Heart left ventricle (tissue), 16 donors: ENCODE data around the gene TNFAIP3. TPM values are rescaled to one million over a fixed set of nuclear protein-coding genes. Genes with fewer than 3 reads are reported as not detected.
A peak's percentile ranks its signal among the peaks of the same experiment; 100 is the strongest.
"Not testable (repeated sequence)": the region's sequence is repeated elsewhere in the genome, so short reads cannot be mapped to it uniquely, and the experiment has no call there.

ENCODE experiments used
- ATAC-seq, 4 donors: fragments of 200-7000 bp; cut with Tn5 transposase; one replicate each; pipeline ENCODE4 v1.9.1; 2020 to 2022; ENCODE audit warnings: moderate library complexity in 4 of 4, mild to moderate bottlenecking in 3 of 4, moderate number of reproducible peaks in 1 of 4
- DNase-seq, 5 donors: peaks; one replicate each; pipeline ENCODE4 v3.0.0-alpha.2; 2020
- H3K27ac ChIP-seq, 12 donors: fragments of 200-600 bp; sonication (generic) in 4 of 12; one replicate each; pipeline versions ENCODE4 v1.5.0 to v1.8.0; 2016 to 2022; ENCODE audit warnings: mild to moderate bottlenecking in 2 of 12
- H3K27me3 ChIP-seq, 9 donors: fragments of 200-600 bp; sonication (generic) in 2 of 9; one replicate each; pipeline versions ENCODE4 v1.5.1 to v1.8.0; 2016 to 2022; ENCODE audit warnings: mild to moderate bottlenecking in 3 of 9
- H3K36me3 ChIP-seq, 9 donors: fragments of 200-600 bp; sonication (generic) in 2 of 9; one replicate each; pipeline versions ENCODE4 v1.5.0 to v1.8.0; 2018 to 2022; ENCODE audit warnings: mild to moderate bottlenecking in 2 of 9
- H3K4me1 ChIP-seq, 12 donors: fragments of 200-600 bp; sonication (generic) in 4 of 12; one replicate each; pipeline versions ENCODE4 v1.5.0 to v1.8.0; 2016 to 2022; ENCODE audit warnings: mild to moderate bottlenecking in 3 of 12
- H3K4me3 ChIP-seq, 12 donors: fragments of 200-600 bp; sonication (generic) in 4 of 12; one replicate each; pipeline versions ENCODE4 v1.5.0 to v1.8.0; 2017 to 2022; ENCODE audit warnings: mild to moderate bottlenecking in 9 of 12, moderate library complexity in 4 of 12
- H3K9me3 ChIP-seq, 12 donors: fragments of 200-600 bp; sonication (generic) in 4 of 12; one replicate each; pipeline versions ENCODE4 v1.5.0 to v1.8.0; 2016 to 2022; ENCODE audit warnings: mild to moderate bottlenecking in 1 of 12
- CTCF ChIP-seq, 12 donors: fragments of 200-600 bp; sonication (generic) in 4 of 12; IDR thresholded peaks; one replicate each; pipeline versions ENCODE4 v1.5.0 to v1.8.0; 2018 to 2022; ENCODE audit warnings: antibody characterized with exemption in 12 of 12, mild to moderate bottlenecking in 5 of 12
- POLR2A ChIP-seq, 2 donors: fragments of 450-650 bp; IDR thresholded peaks; one replicate each; pipeline ENCODE4 v1.6.1; 2017; ENCODE audit warnings: antibody characterized with exemption in 2 of 2, mild to moderate bottlenecking in 2 of 2, moderate library complexity in 2 of 2
- WGBS, 4 donors: extraction: QIAGEN DNeasy Blood & Tissue Kit in 2 of 4; methylation state at CpG; one replicate each; pipeline versions ENCODE4 v1.1.5 to v1.1.7; 2013 to 2018; 5-methylcytosine and 5-hydroxymethylcytosine counted together
- intact Hi-C, 10 donors: fragments of 100-400 bp; cut with DNase I; formaldehyde crosslinking; loops; one replicate each; pipeline versions ENCODE4 v1.11.1 to v1.14.2; 2022
- polyA plus RNA-seq, 2 donors: library from polyadenylated mRNA; stranded (reverse); fragments of 200-250 nt; gene quantifications; one replicate each; pipeline ENCODE4 v1.2.3, GENCODE V29; 2013
- total RNA-seq, 9 donors: library from RNA; depleted of rRNA in 2 of 9; stranded (reverse); fragments of >200 nt in 2 of 9; fragmentation: NEBNext Ultra II Directional in 3 of 9; extraction: Animal tissue kit (Norgen Biotek cat#: 25700) in 3 of 9; gene quantifications; one replicate each; pipeline versions ENCODE4 v1.1.0 to v1.2.4, GENCODE V29; 2016 to 2023
- donor health status: ischemic (EF 13 %, LVEDD 7.1; RV severe dilation, severe dysfunction).
- donor health status: healthy with polysubstance abuse.
- donor health status: DM: no; HTN: yes; CAD: no.
- donor health status: DM: no; HTN: no; CAD: no.
- donor health status: ischemic (EF 25% LVEDD 6.9; RV normal size, moderate dysfunction).
- donor health status: ischemic (EF 25% LVEDD 5.7; RV mildly dilated, moderate dysfunction).
- donor health status: healthy.
- donor health status: DM: yes; HTN: yes; CAD: no.
- donor health status: ischemic (EF 35%, LVEDD 5.7; RV mildly dilated, moderate dysfunction).
- donor health status: nonischemic (EF 11% LVEDD 7.7; RV severe dilation, severe dysfunction).
- donor health status: DM: yes; HTN: yes; CAD: no.
- donor health status: PGD.
- donor health status: ischemic (EF 29% LVEDD 5.4; RV normal size, mild dysfunction).
- donor health status: nonischemic (EF 23%, LVEDD 6.1; RV moderate dilation, normal function).

TNFAIP3 gene
- total and polyA plus RNA-seq, 11 donors, result 3.0 to 33.7 (median 4.7) TPM

GRCh38 chr6:137843211-137843610 is 23.8 kb upstream of the TNFAIP3 start:
- no peak for TF ChIP-seq POLR2A (IDR thresholded peaks at IDR 0.05)
- TF ChIP-seq CTCF (IDR thresholded peaks at IDR 0.05), result no peak
- no peak overlapping the region for H3K4me3 ChIP-seq
- intact Hi-C loops, result no loop called here
- peaks cover 0 to 27% (median 0%) of the 10 kb centered on the region in 12 donors for H3K4me1 ChIP-seq
- peaks cover 0 to 26% (median 0%) of the 10 kb centered on the region in 12 donors for H3K9me3 ChIP-seq
- H3K36me3 ChIP-seq, result no peaks in the 10 kb centered on the region
- no peak overlapping the region for H3K27ac ChIP-seq
- ATAC-seq (no peak), DNase-seq (no peak)
- no peaks in the 10 kb centered on the region for H3K27me3 ChIP-seq

GRCh38 chr6:137844327-137844726 is 22.7 kb upstream of the TNFAIP3 start:
- ATAC-seq, H3K27ac ChIP-seq, H3K4me3 ChIP-seq, DNase-seq, intact Hi-C loops, H3K27me3 ChIP-seq, H3K36me3 ChIP-seq: not testable (repeated sequence)
- 77 to 92% (median 85%) methylated on average over 2 of the region's 2 CpGs for WGBS, 4 donors
- peaks cover 0 to 37% (median 0%) of the 10 kb centered on the region in 12 donors for H3K4me1 ChIP-seq
- H3K9me3 ChIP-seq, result peaks cover 0 to 18% (median 0%) of the 10 kb centered on the region in 12 donors

GRCh38 chr6:137844773-137845172 is 22.3 kb upstream of the TNFAIP3 start:
- ATAC-seq, H3K27ac ChIP-seq, H3K36me3 ChIP-seq, H3K27me3 ChIP-seq, DNase-seq, intact Hi-C loops, H3K4me3 ChIP-seq: not testable (repeated sequence)
- WGBS, 4 donors, result 85 to 91% (median 89%) methylated on average over 7 of the region's 7 CpGs
- peaks cover 0 to 17% (median 0%) of the 10 kb centered on the region in 12 donors for H3K9me3 ChIP-seq
- H3K4me1 ChIP-seq, result peaks cover 0 to 42% (median under 1%) of the 10 kb centered on the region in 12 donors

GRCh38 chr6:137845460-137845859 is 21.6 kb upstream of the TNFAIP3 start:
- 93 to 95% (median 94%) methylated on average over 6 of the region's 6 CpGs for WGBS, 4 donors
- DNase-seq (no peak), ATAC-seq (no peak)

GRCh38 chr6:137846274-137846673 is 20.8 kb upstream of the TNFAIP3 start:
- Histone ChIP-seq H3K9me3 (peaks cover 0 to 3% (median 0%) of the 10 kb centered on the region in 12 donors), H3K36me3 (no peaks in the 10 kb centered on the region), H3K27ac (peak overlapping the region in 1 of 12 donors; percentile 81), H3K4me3 (no peak overlapping the region), H3K4me1 (peaks cover 0 to 41% (median 3%) of the 10 kb centered on the region in 12 donors), H3K27me3 (no peaks in the 10 kb centered on the region)
- ATAC-seq (peak in 3 of 4 donors; percentile 6 to 43 (median 36)), DNase-seq (no peak)
- TF ChIP-seq CTCF (IDR thresholded peaks at IDR 0.05) (no peak), POLR2A (IDR thresholded peaks at IDR 0.05) (no peak)
- WGBS, 4 donors, result 78 to 86% (median 82%) methylated on average over 6 of the region's 6 CpGs
- intact Hi-C loops, result no loop called here

More at GRCh38 chr6:137845460-137845859, 21.6 kb upstream of the TNFAIP3 start:
- intact Hi-C loops, result no loop called here
- Histone ChIP-seq H3K4me3 (no peak overlapping the region), H3K9me3 (peaks cover 0 to 11% (median 0%) of the 10 kb centered on the region in 12 donors), H3K27me3 (no peaks in the 10 kb centered on the region), H3K27ac (no peak overlapping the region), H3K4me1 (peaks cover 0 to 41% (median 3%) of the 10 kb centered on the region in 12 donors), H3K36me3 (no peaks in the 10 kb centered on the region)
- TF ChIP-seq POLR2A (IDR thresholded peaks at IDR 0.05) (no peak), CTCF (IDR thresholded peaks at IDR 0.05) (no peak)
